Testis (tissue), 3 donors: ENCODE measurements around the gene IVNS1ABP. TPM values are rescaled to one million over a fixed set of nuclear protein-coding genes. Genes with fewer than 3 reads are reported as not detected.

Experiments used
- DNase-seq: peaks from one replicate; pipeline ENCODE4 v3.0.0-alpha.2; 2019
- H3K27ac ChIP-seq, 2 donors: fragments of 200-600 bp; sonication (generic); one replicate each; pipeline ENCODE4 v1.5.1; 2019
- H3K27me3 ChIP-seq: fragments of 200-600 bp; sonication (generic); one replicate; pipeline ENCODE4 v1.5.1; 2019
- H3K36me3 ChIP-seq: fragments of 200-600 bp; sonication (generic); one replicate; pipeline ENCODE4 v1.5.1; 2017; ENCODE audit warnings: low read depth; ENCODE audit errors: missing control alignments
- H3K4me1 ChIP-seq: fragments of 200-600 bp; sonication (generic); one replicate; pipeline ENCODE4 v1.5.1; 2019
- H3K4me3 ChIP-seq, 2 donors: fragments of 200-600 bp; sonication (generic); one replicate each; pipeline ENCODE4 v1.5.1; 2017 to 2019
- H3K9me3 ChIP-seq: fragments of 200-600 bp; sonication (generic); one replicate; pipeline ENCODE4 v1.5.1; 2017
- CTCF ChIP-seq, 3 experiments: fragments of 450-650 bp in 2 of 3; fragments of 200-600 bp in 1 of 3; sonication (generic) in 1 of 3; IDR thresholded peaks; one replicate each; pipeline ENCODE4 v1.5.1; 2016 to 2019; ENCODE audit warnings: antibody characterized with exemption in 3 of 3, mild to moderate bottlenecking in 2 of 3, moderate library complexity in 1 of 3
- POLR2A ChIP-seq: fragments of 450-650 bp; IDR thresholded peaks from one replicate; pipeline ENCODE4 v1.6.1; 2017; ENCODE audit warnings: antibody characterized with exemption, mild to moderate bottlenecking, moderate library complexity
- whole genome bisulfite sequencing, 2 donors: methylation state at CpG; one replicate each; pipeline ENCODE4 v1.1.5; 2018; 5-methylcytosine and 5-hydroxymethylcytosine counted together
- intact Hi-C: fragments of 100-400 bp; cut with DNase I; formaldehyde crosslinking; loops from one replicate; pipeline ENCODE4 v1.15.1; 2023; ENCODE audit warnings: low total_unique reads
- polyA plus RNA-seq: library from polyadenylated mRNA; stranded (reverse); fragments of 350-450 nt; fragmentation: Illumina TruSeq; extraction: RNeasy Lipid Tissue Mini Kit (QIAGEN cat#74804); gene quantifications from one replicate; pipeline ENCODE4 v1.2.3, GENCODE V29; 2014; ENCODE audit warnings: low read depth, low replicate concordance; ENCODE audit not compliant: insufficient read depth
- total RNA-seq, 2 donors: library from RNA; depleted of rRNA; stranded (reverse); fragments of >200 nt; gene quantifications; one replicate each; pipeline ENCODE4 v1.2.3, GENCODE V29; 2016

The IVNS1ABP gene
- total and polyA plus RNA-seq, 3 donors from 2014 or later = 58.9 to 94.6 (median 78.3) TPM

- intact Hi-C loops = no loop called here
- DNase-seq = peak; percentile 77
- Histone ChIP-seq H3K4me3 (no peak overlapping the region), H3K27ac (no peak overlapping the region), H3K4me1 (peaks cover 7% of the 10 kb centered on the region), H3K9me3 (no peaks in the 10 kb centered on the region), H3K36me3 (no peaks in the 10 kb centered on the region), H3K27me3 (no peaks in the 10 kb centered on the region)
- TF ChIP-seq POLR2A = no peak
- no peak for TF ChIP-seq CTCF (IDR thresholded peaks at IDR 0.05)
- 46 to 47% methylated on average over 3 of the region's 3 CpGs for WGBS, 2 donors
Observed at GRCh38 chr1:185358957-185359356, 41.9 kb upstream of the IVNS1ABP start.

GRCh38 chr1:185355947-185356346, 38.9 kb upstream of the IVNS1ABP start:
- WGBS, 2 donors = 77 to 92% methylated on average over 2 of the region's 2 CpGs
- no peak for TF ChIP-seq POLR2A
- no peak for TF ChIP-seq CTCF (IDR thresholded peaks at IDR 0.05)
- Histone ChIP-seq H3K4me3 (no peak overlapping the region), H3K27ac (no peak overlapping the region), H3K36me3 (no peaks in the 10 kb centered on the region), H3K27me3 (no peaks in the 10 kb centered on the region), H3K4me1 (peaks cover 7% of the 10 kb centered on the region), H3K9me3 (no peaks in the 10 kb centered on the region)
- no peak for DNase-seq
- intact Hi-C loops = no loop called here

- no peaks in the 10 kb centered on the region for H3K4me1 ChIP-seq
- no peak overlapping the region for H3K4me3 ChIP-seq
- no peaks in the 10 kb centered on the region for H3K36me3 ChIP-seq
- H3K27ac ChIP-seq = no peak overlapping the region
- intact Hi-C loops = no loop called here
- no peaks in the 10 kb centered on the region for H3K27me3 ChIP-seq
- no peaks in the 10 kb centered on the region for H3K9me3 ChIP-seq
- no peak for DNase-seq
- 63 to 65% methylated on average over 4 of the region's 4 CpGs for WGBS, 2 donors
- no peak for TF ChIP-seq POLR2A
- no peak for TF ChIP-seq CTCF (IDR thresholded peaks at IDR 0.05)
Observed at GRCh38 chr1:185353124-185353523, 36.1 kb upstream of the IVNS1ABP start.

- TF ChIP-seq CTCF (IDR thresholded peaks at IDR 0.05) = no peak
- TF ChIP-seq POLR2A = no peak
- WGBS, 2 donors = 79 to 83% methylated on average over 2 of the region's 2 CpGs
- Histone ChIP-seq H3K9me3 (no peaks in the 10 kb centered on the region), H3K27me3 (no peaks in the 10 kb centered on the region), H3K27ac (no peak overlapping the region), H3K36me3 (no peaks in the 10 kb centered on the region), H3K4me1 (no peaks in the 10 kb centered on the region), H3K4me3 (no peak overlapping the region)
- intact Hi-C loops = no loop called here
- no peak for DNase-seq
Observed at GRCh38 chr1:185351734-185352466, 34.9 kb upstream of the IVNS1ABP start.

- WGBS, 2 donors = 74 to 80% methylated on average over 2 of the region's 2 CpGs
- intact Hi-C loops = no loop called here
Observed at GRCh38 chr1:185350027-185350442, 33.0 kb upstream of the IVNS1ABP start.

More at GRCh38 chr1:185350027-185350442, 33.0 kb upstream of the IVNS1ABP start:
- Histone ChIP-seq H3K27me3 (no peaks in the 10 kb centered on the region), H3K4me1 (no peaks in the 10 kb centered on the region), H3K27ac (no peak overlapping the region), H3K4me3 (no peak overlapping the region), H3K9me3 (no peaks in the 10 kb centered on the region), H3K36me3 (no peaks in the 10 kb centered on the region)
- DNase-seq = no peak
- no peak for TF ChIP-seq CTCF (IDR thresholded peaks at IDR 0.05)
- TF ChIP-seq POLR2A = no peak
